Calu3 (cell line): ENCODE data around the gene MAP3K13. TPM values are rescaled to one million over a fixed set of nuclear protein-coding genes. Genes with fewer than 3 reads are reported as not detected.
A peak's percentile ranks its signal among the peaks of the same experiment; 100 is the strongest.

Experiments
- BruUV-seq: library from RNA; stranded (reverse); fragments of 400-500 nt; replicated peaks from 2 replicates; lab custom pipeline; 2021; lab: Mats Ljungman, UMichigan
- CTCF ChIA-PET: fragments of 300-600 bp; sonication (Branson Sonifier 250); formaldehyde crosslinking; loops from one replicate; lab custom pipeline; 2022; ENCODE audit warnings: antibody characterized with exemption; lab: Charles Lee
- DNase-seq: peaks from one replicate; pipeline ENCODE4 v3.0.0; 2022
- H3K27ac Mint-ChIP-seq: one replicate; pipeline ENCODE4 v1.8.0; 2022; ENCODE audit warnings: mixed read lengths; ENCODE audit not compliant: unreplicated experiment
- H3K27me3 Mint-ChIP-seq: one replicate; pipeline ENCODE4 v1.8.0; 2022; ENCODE audit warnings: mixed read lengths; ENCODE audit not compliant: unreplicated experiment
- H3K36me3 Mint-ChIP-seq: one replicate; pipeline ENCODE4 v1.8.0; 2022; ENCODE audit warnings: mild to moderate bottlenecking, moderate library complexity, mixed read lengths; ENCODE audit not compliant: insufficient read depth, unreplicated experiment
- H3K4me1 Mint-ChIP-seq: one replicate; pipeline ENCODE4 v1.8.0; 2022; ENCODE audit warnings: mild to moderate bottlenecking, low read depth, mixed read lengths; ENCODE audit not compliant: unreplicated experiment
- H3K4me3 Mint-ChIP-seq: one replicate; pipeline ENCODE4 v1.8.0; 2022; ENCODE audit warnings: mild to moderate bottlenecking, low read depth, moderate library complexity, mixed read lengths; ENCODE audit not compliant: unreplicated experiment
- H3K9me3 Mint-ChIP-seq: one replicate; pipeline ENCODE4 v1.8.0; 2022; ENCODE audit warnings: low read depth, mixed read lengths; ENCODE audit not compliant: unreplicated experiment
- intact Hi-C: fragments of 100-400 bp; cut with micrococcal nuclease; formaldehyde crosslinking; loops from one replicate; pipeline ENCODE4 v1.10.0; 2022; ENCODE audit not compliant: unreplicated experiment
- total RNA-seq: library from RNA; stranded (reverse); gene quantifications from 2 replicates; pipeline ENCODE4 v1.2.3, GENCODE V29; 2022
- TF ChIP-seq, protein P1 (sequence below): fragments of 200-600 bp; IDR thresholded peaks from one replicate; pipeline ENCODE4 v1.8.0; 2022; ENCODE audit warnings: antibody characterized with exemption; ENCODE audit not compliant: unreplicated experiment

MAP3K13 gene
- total RNA-seq, 1 experiment from 2014 or later, result 102 TPM

DNA sequence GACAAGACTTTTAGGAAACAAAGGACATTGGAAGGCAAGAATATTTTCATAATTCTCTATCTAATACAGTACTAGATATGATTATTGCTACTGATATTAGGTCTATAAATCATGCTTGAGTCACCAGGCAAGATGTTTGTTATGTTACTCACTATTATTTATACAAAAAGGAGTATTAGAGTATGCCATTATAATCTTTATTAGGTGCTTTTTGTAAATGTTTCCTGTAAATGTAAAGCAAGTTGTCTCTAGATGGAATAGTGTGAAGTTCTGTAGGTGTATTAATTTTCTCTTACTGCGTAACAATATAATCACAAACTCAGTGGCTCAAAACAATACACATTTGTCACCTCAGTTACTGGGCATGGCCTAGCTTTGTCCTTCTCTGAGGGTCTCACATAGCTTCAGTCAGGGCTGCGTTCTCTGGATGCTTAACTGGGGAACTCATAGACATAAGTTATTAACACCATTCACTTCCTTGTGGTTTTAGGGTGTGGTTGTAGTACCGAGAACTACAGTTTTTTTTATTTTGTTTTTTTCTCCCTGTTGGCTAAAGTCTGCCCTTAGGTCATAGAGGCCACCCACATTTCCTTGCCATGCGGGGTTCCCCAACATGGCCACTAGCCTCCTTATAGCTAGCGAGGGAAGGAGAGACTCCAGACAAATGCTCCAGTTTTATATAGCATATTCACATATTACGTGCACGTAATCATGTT is 20.3 kb upstream of the MAP3K13 start:
- Mint-ChIP-seq H3K4me3 (peak overlapping the region; percentile 59), H3K36me3 (peaks cover 62% of the 10 kb centered on the region), H3K4me1 (peaks cover 87% of the 10 kb centered on the region), H3K27ac (peak overlapping the region; percentile 95), H3K9me3 (no peaks in the 10 kb centered on the region), H3K27me3 (no peaks in the 10 kb centered on the region)
- DNase-seq, result peak; percentile 65
- intact Hi-C loops, result no loop called here
- BruUV-seq, result TSS peak; percentile 92
- TF ChIP-seq, protein P1, sequence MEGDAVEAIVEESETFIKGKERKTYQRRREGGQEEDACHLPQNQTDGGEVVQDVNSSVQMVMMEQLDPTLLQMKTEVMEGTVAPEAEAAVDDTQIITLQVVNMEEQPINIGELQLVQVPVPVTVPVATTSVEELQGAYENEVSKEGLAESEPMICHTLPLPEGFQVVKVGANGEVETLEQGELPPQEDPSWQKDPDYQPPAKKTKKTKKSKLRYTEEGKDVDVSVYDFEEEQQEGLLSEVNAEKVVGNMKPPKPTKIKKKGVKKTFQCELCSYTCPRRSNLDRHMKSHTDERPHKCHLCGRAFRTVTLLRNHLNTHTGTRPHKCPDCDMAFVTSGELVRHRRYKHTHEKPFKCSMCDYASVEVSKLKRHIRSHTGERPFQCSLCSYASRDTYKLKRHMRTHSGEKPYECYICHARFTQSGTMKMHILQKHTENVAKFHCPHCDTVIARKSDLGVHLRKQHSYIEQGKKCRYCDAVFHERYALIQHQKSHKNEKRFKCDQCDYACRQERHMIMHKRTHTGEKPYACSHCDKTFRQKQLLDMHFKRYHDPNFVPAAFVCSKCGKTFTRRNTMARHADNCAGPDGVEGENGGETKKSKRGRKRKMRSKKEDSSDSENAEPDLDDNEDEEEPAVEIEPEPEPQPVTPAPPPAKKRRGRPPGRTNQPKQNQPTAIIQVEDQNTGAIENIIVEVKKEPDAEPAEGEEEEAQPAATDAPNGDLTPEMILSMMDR, result no peak
- CTCF ChIA-PET, result interaction anchor here (0.6 to 1.6 kb wide), 4 partner anchors 8 to 243 kb away, joined by 3 to 6 read pairs (median 4); partner anchors contain the start of gene SENP2

DNA sequence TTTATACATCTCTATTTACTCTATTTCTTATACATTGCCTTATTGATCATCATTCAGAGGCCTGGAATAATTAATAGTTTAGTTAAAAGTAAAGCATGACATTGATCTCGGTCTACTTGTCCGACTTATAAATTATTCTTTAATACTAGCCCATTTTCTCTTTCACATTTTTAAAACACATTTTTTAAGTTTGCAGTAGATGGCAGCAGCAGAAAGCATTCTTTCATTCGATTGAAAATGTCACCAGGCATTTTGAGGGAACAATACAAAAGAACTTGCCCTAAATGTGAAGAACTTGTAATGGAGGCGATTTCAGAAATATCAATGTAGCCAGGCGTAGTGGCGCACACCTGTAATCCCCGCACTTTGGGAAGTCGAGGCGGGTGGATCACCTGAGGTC is 15.5 kb upstream of the MAP3K13 start:
- CTCF ChIA-PET, result no interaction called here
- intact Hi-C loops, result no loop called here
- BruUV-seq, result no TSS peak

DNA sequence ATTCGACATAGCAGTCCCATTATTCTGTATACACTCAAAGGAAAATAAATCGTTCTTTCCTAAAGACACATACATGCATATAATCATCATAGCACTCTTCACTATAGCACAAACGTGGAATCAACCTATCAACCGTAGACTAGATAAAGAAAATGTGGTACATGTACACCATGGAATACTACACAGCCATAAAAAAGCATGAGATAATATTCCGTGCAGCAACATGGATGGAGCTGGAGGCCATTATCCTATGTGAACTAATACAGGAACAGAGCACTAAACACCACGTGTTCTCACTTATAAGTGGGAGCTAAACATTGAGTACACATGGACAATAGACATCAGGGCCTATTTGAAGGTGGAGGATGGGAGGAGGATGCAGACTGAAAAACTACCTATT is 12.1 kb upstream of the MAP3K13 start:
- Mint-ChIP-seq H3K9me3 (no peaks in the 10 kb centered on the region), H3K4me3 (peak overlapping the region; percentile 61), H3K36me3 (peaks cover 44% of the 10 kb centered on the region), H3K27ac (peak overlapping the region; percentile 100), H3K4me1 (peaks cover 66% of the 10 kb centered on the region), H3K27me3 (no peaks in the 10 kb centered on the region)
- TF ChIP-seq, protein P1, result no peak
- no peak for DNase-seq
- BruUV-seq, result no TSS peak
- intact Hi-C loops, result loop anchor here (5.0 kb wide), 1 partner anchor 34 kb away; no protein-coding TSS in a partner anchor
- CTCF ChIA-PET, result interaction anchor here (1.1 kb wide), 1 partner anchor 9 kb away, joined by 5 read pairs; no protein-coding TSS in a partner anchor

More for the DNA sequence above, 15.5 kb upstream of the MAP3K13 start:
- no peaks in the 10 kb centered on the region for H3K27me3 Mint-ChIP-seq
- no peaks in the 10 kb centered on the region for H3K9me3 Mint-ChIP-seq
- no peak overlapping the region for H3K4me3 Mint-ChIP-seq
- no peak for DNase-seq
- peaks cover 45% of the 10 kb centered on the region for H3K36me3 Mint-ChIP-seq
- peaks cover 64% of the 10 kb centered on the region for H3K4me1 Mint-ChIP-seq
- no peak overlapping the region for H3K27ac Mint-ChIP-seq
- TF ChIP-seq, protein P1, result no peak

DNA sequence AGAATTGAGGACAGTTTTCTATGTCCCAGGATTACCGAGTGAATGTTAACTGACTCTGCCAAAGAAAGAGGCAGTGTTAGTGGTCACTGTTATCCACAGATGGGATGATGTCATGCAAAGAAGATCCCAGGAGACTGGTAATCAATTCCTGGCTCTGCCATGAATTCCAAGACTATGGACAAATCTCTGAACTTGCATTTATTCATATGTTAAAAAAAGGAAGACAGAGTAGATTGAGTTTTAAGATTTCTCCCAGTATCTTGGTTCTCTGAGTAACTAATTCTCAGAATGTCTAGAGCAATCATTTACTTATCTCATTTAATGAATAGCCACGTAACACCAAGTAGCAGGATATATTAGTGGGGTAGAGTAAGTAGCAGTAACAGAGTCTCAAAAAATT is 11.5 kb upstream of the MAP3K13 start:
- no peaks in the 10 kb centered on the region for H3K9me3 Mint-ChIP-seq
- intact Hi-C loops, result loop anchor here (5.0 kb wide), 1 partner anchor 34 kb away; no protein-coding TSS in a partner anchor
- CTCF ChIA-PET, result interaction anchor here (0.8 to 1.1 kb wide), 3 partner anchors 9 to 19 kb away, joined by 3 to 5 read pairs (median 3); no protein-coding TSS in a partner anchor
- TF ChIP-seq, protein P1, result no peak
- H3K4me1 Mint-ChIP-seq, result peaks cover 72% of the 10 kb centered on the region
- peak overlapping the region; percentile 100 for H3K27ac Mint-ChIP-seq
- DNase-seq, result no peak
- H3K4me3 Mint-ChIP-seq, result peak overlapping the region; percentile 61
- H3K27me3 Mint-ChIP-seq, result no peaks in the 10 kb centered on the region
- H3K36me3 Mint-ChIP-seq, result peaks cover 44% of the 10 kb centered on the region
- TSS peak; percentile 99 for BruUV-seq
